HL-60 (cell line): ENCODE measurements around the gene CRHBP.

Experiments
- CTCF ChIP-seq: IDR thresholded peaks from one replicate; pipeline ENCODE4 v1.5.1; 2011; ENCODE audit warnings: low read length, control low read depth, inconsistent platforms; ENCODE audit not compliant: insufficient read depth
- GABPA ChIP-seq: IDR thresholded peaks from 2 replicates; pipeline ENCODE4 v1.6.1; 2012; ENCODE audit warnings: low read depth
- POLR2AphosphoS5 ChIP-seq: IDR thresholded peaks from 2 replicates; pipeline ENCODE4 v1.6.1; 2012; ENCODE audit warnings: low read depth
- REST ChIP-seq: IDR thresholded peaks from 2 replicates; pipeline ENCODE4 v1.6.1; 2012; ENCODE audit warnings: low read depth; ENCODE audit not compliant: insufficient replicate concordance

GRCh38 chr5:76983468-76983867, 30.6 kb downstream of the CRHBP start:
- no peak for TF ChIP-seq CTCF
- TF ChIP-seq GABPA: no peak
- no peak for TF ChIP-seq POLR2AphosphoS5
- no peak for TF ChIP-seq REST
